Neural cell (in vitro differentiated cells): ENCODE data around the gene AEN.

ENCODE experiments used
- CTCF ChIP-seq: fragments of 450-650 bp; IDR thresholded peaks from 2 replicates; pipeline ENCODE4 v1.5.1; 2014; ENCODE audit warnings: antibody characterized with exemption, mild to moderate bottlenecking, moderate library complexity; ENCODE audit not compliant: poor library complexity, severe bottlenecking
- TAF1 ChIP-seq: IDR thresholded peaks from 2 replicates; pipeline ENCODE4 v1.6.1; 2012; ENCODE audit warnings: low read depth

GRCh38 chr15:88635318-88635717 lies 14.2 kb downstream of the AEN start:
- TF ChIP-seq CTCF (no peak), TAF1 (no peak)
